Neural progenitor cell (in vitro differentiated cells): ENCODE results near the gene ZNF423. TPM values are rescaled to one million over a fixed set of nuclear protein-coding genes. Genes with fewer than 3 reads are reported as not detected.

Experiments used
- DNase-seq: peaks from one replicate; pipeline ENCODE4 v3.0.0-alpha.2; 2016; ENCODE audit warnings: low spot score
- H2AFZ ChIP-seq: fragments of 200-600 bp; sonication (generic); replicated peaks from 2 replicates; pipeline ENCODE4 v1.6.1; 2016; ENCODE audit warnings: antibody characterized with exemption
- H3F3A ChIP-seq: fragments of 200-600 bp; sonication (generic); 2 replicates; pipeline ENCODE4 v1.6.1; 2016; ENCODE audit warnings: antibody characterized with exemption, low read depth
- H3K27ac ChIP-seq: fragments of 200-600 bp; sonication (generic); 2 replicates; pipeline ENCODE4 v1.5.1; 2016; ENCODE audit warnings: mild to moderate bottlenecking
- H3K27me3 ChIP-seq: fragments of 200-600 bp; sonication (generic); 2 replicates; pipeline ENCODE4 v1.6.1; 2016; ENCODE audit warnings: mild to moderate bottlenecking, moderate library complexity
- H3K36me3 ChIP-seq: fragments of 200-600 bp; sonication (generic); 2 replicates; pipeline ENCODE4 v1.5.1; 2016
- H3K4me1 ChIP-seq: fragments of 200-600 bp; sonication (generic); 2 replicates; pipeline ENCODE4 v1.6.1; 2016; ENCODE audit warnings: mixed run types
- H3K4me2 ChIP-seq: fragments of 200-600 bp; sonication (generic); 2 replicates; pipeline ENCODE4 v1.6.1; 2016
- H3K4me3 ChIP-seq: fragments of 200-600 bp; sonication (generic); 2 replicates; pipeline ENCODE4 v1.5.1; 2016
- H3K79me2 ChIP-seq: fragments of 200-600 bp; sonication (generic); 2 replicates; pipeline ENCODE4 v1.6.1; 2016; ENCODE audit warnings: low read depth
- H3K9ac ChIP-seq: fragments of 200-600 bp; sonication (generic); 2 replicates; pipeline ENCODE4 v1.6.1; 2016
- H3K9me3 ChIP-seq: fragments of 200-600 bp; sonication (generic); 2 replicates; pipeline ENCODE4 v1.5.1; 2016; ENCODE audit warnings: low read depth
- H4K20me1 ChIP-seq: fragments of 200-600 bp; sonication (generic); 2 replicates; pipeline ENCODE4 v1.6.1; 2016; ENCODE audit warnings: low read depth
- H3K27ac Mint-ChIP-seq: 3 replicates; pipeline ENCODE4 v1.8.0; 2021; ENCODE audit warnings: mixed read lengths
- H3K27me3 Mint-ChIP-seq: 2 replicates; pipeline ENCODE4 v1.8.0; 2022; ENCODE audit warnings: low read depth, mild to moderate bottlenecking, inconsistent platforms, moderate library complexity, mixed read lengths; ENCODE audit not compliant: insufficient read depth
- H3K36me3 Mint-ChIP-seq: 3 replicates; pipeline ENCODE4 v1.8.0; 2021; ENCODE audit warnings: mixed read lengths
- H3K4me1 Mint-ChIP-seq: 3 replicates; pipeline ENCODE4 v1.8.0; 2021; ENCODE audit warnings: mixed read lengths
- H3K4me3 Mint-ChIP-seq: 3 replicates; pipeline ENCODE4 v1.8.0; 2021; ENCODE audit warnings: mild to moderate bottlenecking, moderate library complexity, mixed read lengths
- H3K9me3 Mint-ChIP-seq: 3 replicates; pipeline ENCODE4 v1.8.0; 2020; ENCODE audit warnings: mixed read lengths
- EZH2 ChIP-seq: fragments of 200-600 bp; sonication (generic); IDR thresholded peaks from 2 replicates; pipeline ENCODE4 v1.6.1; 2017; ENCODE audit warnings: antibody characterized with exemption, mild to moderate bottlenecking, moderate library complexity
- EZH2phosphoT487 ChIP-seq: fragments of 200-600 bp; sonication (generic); IDR thresholded peaks from 2 replicates; pipeline ENCODE4 v1.6.1; 2017; ENCODE audit warnings: antibody characterized with exemption
- total RNA-seq: library from RNA; depleted of rRNA; stranded (reverse); fragments of >200 nt; gene quantifications from 2 replicates; pipeline ENCODE4 v1.2.3, GENCODE V29; 2015; ENCODE audit warnings: low replicate concordance
- TF ChIP-seq, protein P1 (sequence below): fragments of 200-600 bp; sonication (generic); IDR thresholded peaks from 2 replicates; pipeline ENCODE4 v1.5.1; 2017; ENCODE audit warnings: antibody characterized with exemption, mild to moderate bottlenecking

ZNF423 gene
- total RNA-seq, 1 donor from 2014 or later: 21.9 TPM

- Histone ChIP-seq H3K9ac (no peak overlapping the region), H2AFZ (no peak overlapping the region), H3K4me2 (peak overlapping the region; percentile 54), H3K4me3 (no peak overlapping the region), H3K27ac (no peak overlapping the region), H3K79me2 (no peaks in the 10 kb centered on the region), H4K20me1 (no peaks in the 10 kb centered on the region), H3K4me1 (peaks cover 8% of the 10 kb centered on the region), H3K9me3 (no peaks in the 10 kb centered on the region), H3K36me3 (no peaks in the 10 kb centered on the region), H3F3A (no peaks in the 10 kb centered on the region), H3K27me3 (no peaks in the 10 kb centered on the region)
- no peak for DNase-seq
- Mint-ChIP-seq H3K27me3 (peaks cover 6% of the 10 kb centered on the region), H3K9me3 (peaks cover 4% of the 10 kb centered on the region), H3K27ac (no peak overlapping the region), H3K4me3 (no peak overlapping the region), H3K4me1 (peaks cover 11% of the 10 kb centered on the region), H3K36me3 (no peaks in the 10 kb centered on the region)
- TF ChIP-seq, protein P1, sequence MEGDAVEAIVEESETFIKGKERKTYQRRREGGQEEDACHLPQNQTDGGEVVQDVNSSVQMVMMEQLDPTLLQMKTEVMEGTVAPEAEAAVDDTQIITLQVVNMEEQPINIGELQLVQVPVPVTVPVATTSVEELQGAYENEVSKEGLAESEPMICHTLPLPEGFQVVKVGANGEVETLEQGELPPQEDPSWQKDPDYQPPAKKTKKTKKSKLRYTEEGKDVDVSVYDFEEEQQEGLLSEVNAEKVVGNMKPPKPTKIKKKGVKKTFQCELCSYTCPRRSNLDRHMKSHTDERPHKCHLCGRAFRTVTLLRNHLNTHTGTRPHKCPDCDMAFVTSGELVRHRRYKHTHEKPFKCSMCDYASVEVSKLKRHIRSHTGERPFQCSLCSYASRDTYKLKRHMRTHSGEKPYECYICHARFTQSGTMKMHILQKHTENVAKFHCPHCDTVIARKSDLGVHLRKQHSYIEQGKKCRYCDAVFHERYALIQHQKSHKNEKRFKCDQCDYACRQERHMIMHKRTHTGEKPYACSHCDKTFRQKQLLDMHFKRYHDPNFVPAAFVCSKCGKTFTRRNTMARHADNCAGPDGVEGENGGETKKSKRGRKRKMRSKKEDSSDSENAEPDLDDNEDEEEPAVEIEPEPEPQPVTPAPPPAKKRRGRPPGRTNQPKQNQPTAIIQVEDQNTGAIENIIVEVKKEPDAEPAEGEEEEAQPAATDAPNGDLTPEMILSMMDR: no peak
- no peak for TF ChIP-seq EZH2
- no peak for TF ChIP-seq EZH2phosphoT487
Measured at GRCh38 chr16:49453021-49453420, 402.9 kb downstream of the ZNF423 start.

- Mint-ChIP-seq H3K27ac (no peak overlapping the region), H3K36me3 (no peaks in the 10 kb centered on the region), H3K27me3 (peaks cover 6% of the 10 kb centered on the region), H3K9me3 (peaks cover 4% of the 10 kb centered on the region), H3K4me3 (no peak overlapping the region), H3K4me1 (peaks cover 11% of the 10 kb centered on the region)
- Histone ChIP-seq H3K27ac (no peak overlapping the region), H4K20me1 (no peaks in the 10 kb centered on the region), H3F3A (no peaks in the 10 kb centered on the region), H3K9ac (no peak overlapping the region), H3K4me2 (peak overlapping the region; percentile 54), H3K9me3 (no peaks in the 10 kb centered on the region), H3K4me3 (no peak overlapping the region), H3K27me3 (no peaks in the 10 kb centered on the region), H2AFZ (no peak overlapping the region), H3K4me1 (peaks cover 8% of the 10 kb centered on the region), H3K36me3 (no peaks in the 10 kb centered on the region), H3K79me2 (no peaks in the 10 kb centered on the region)
- peak; percentile 52 for DNase-seq
- TF ChIP-seq, protein P1: no peak
- no peak for TF ChIP-seq EZH2
Measured at GRCh38 chr16:49452578-49452977, 403.3 kb downstream of the ZNF423 start.

DNA sequence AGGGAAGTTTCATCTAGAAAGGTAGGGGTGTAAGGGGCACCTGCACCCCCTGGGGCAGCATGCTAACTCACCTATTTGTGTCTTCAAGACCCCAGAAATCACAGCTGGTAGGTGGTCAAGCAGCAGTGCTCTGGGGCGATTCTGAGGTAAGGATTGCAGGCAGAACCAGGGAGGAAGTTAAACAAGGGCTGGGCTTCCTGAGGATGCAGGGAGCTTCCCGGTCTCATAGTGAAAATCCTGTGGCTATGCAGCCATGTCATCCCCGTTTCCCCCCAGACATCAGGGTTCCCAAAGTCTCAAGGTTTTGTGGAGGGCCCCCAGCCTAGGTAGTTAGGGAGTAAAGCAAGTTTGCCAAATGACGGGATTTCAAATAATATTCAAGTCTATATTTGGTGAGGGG, 403.8 kb downstream of the ZNF423 start:
- Mint-ChIP-seq H3K9me3 (peaks cover 4% of the 10 kb centered on the region), H3K4me3 (no peak overlapping the region), H3K4me1 (peaks cover 11% of the 10 kb centered on the region), H3K27me3 (peaks cover 6% of the 10 kb centered on the region), H3K36me3 (no peaks in the 10 kb centered on the region), H3K27ac (no peak overlapping the region)
- no peaks in the 10 kb centered on the region for H3K36me3 ChIP-seq
- H4K20me1 ChIP-seq: no peaks in the 10 kb centered on the region
- H3K27ac ChIP-seq: no peak overlapping the region
- peaks cover 8% of the 10 kb centered on the region for H3K4me1 ChIP-seq
- H2AFZ ChIP-seq: no peak overlapping the region
- no peaks in the 10 kb centered on the region for H3K79me2 ChIP-seq
- H3K4me3 ChIP-seq: no peak overlapping the region
- no peaks in the 10 kb centered on the region for H3F3A ChIP-seq
- H3K9ac ChIP-seq: no peak overlapping the region
- H3K27me3 ChIP-seq: no peaks in the 10 kb centered on the region
- DNase-seq: no peak
- H3K9me3 ChIP-seq: no peaks in the 10 kb centered on the region
- H3K4me2 ChIP-seq: peak overlapping the region; percentile 54
- TF ChIP-seq, protein P1: no peak
- TF ChIP-seq EZH2 (no peak), EZH2phosphoT487 (no peak)

DNA sequence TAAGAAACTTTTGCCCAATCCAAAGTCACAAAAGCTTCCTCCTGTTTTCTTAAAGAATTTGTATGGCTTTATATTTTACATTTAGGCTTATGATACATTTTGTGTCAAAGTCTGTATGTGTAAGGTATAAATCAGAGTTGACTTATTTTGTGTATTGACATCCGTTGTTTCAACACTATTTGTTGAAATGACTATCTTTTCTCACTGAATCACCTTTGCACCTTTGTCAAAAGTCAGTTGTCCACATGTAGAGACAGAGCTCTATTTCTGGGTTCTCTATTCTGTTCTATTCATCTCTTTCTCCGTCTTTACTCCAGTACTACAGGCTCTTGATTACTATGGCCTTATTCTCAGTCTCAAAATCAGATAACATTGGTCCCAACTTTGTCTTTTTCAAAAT, 409.1 kb downstream of the ZNF423 start:
- Mint-ChIP-seq H3K27ac (no peak overlapping the region), H3K9me3 (no peaks in the 10 kb centered on the region), H3K36me3 (no peaks in the 10 kb centered on the region), H3K27me3 (peaks cover 4% of the 10 kb centered on the region), H3K4me1 (peaks cover 17% of the 10 kb centered on the region), H3K4me3 (no peak overlapping the region)
- Histone ChIP-seq H4K20me1 (no peaks in the 10 kb centered on the region), H3K4me3 (no peak overlapping the region), H3K27ac (no peak overlapping the region), H3K79me2 (no peaks in the 10 kb centered on the region), H3K9me3 (no peaks in the 10 kb centered on the region), H3K9ac (no peak overlapping the region), H2AFZ (no peak overlapping the region), H3K36me3 (no peaks in the 10 kb centered on the region), H3K4me2 (no peak overlapping the region), H3K4me1 (peaks cover 12% of the 10 kb centered on the region), H3K27me3 (peaks cover 7% of the 10 kb centered on the region), H3F3A (no peaks in the 10 kb centered on the region)
- TF ChIP-seq, protein P1: no peak
- no peak for TF ChIP-seq EZH2
- no peak for TF ChIP-seq EZH2phosphoT487
- no peak for DNase-seq
